T-helper 2 cell treated with Interferon-gamma antibody and Interleukin-4, amounts not matched to agents 5 μg/mL and 100 μg/mL, for 36 hours (primary cell): Measurements from ENCODE around the gene EMD.
A peak's percentile ranks its signal among the peaks of the same experiment; 100 is the strongest.

ENCODE experiments used
- DNase-seq: peaks from one replicate; pipeline ENCODE4 v3.0.0; 2021; ENCODE audit warnings: low spot score
- H3K27ac Mint-ChIP-seq: one replicate; pipeline ENCODE4 v1.8.0; 2021; ENCODE audit warnings: mild to moderate bottlenecking, mixed read lengths
- H3K27me3 Mint-ChIP-seq: one replicate; pipeline ENCODE4 v1.8.0; 2021; ENCODE audit warnings: low read depth, mixed read lengths
- H3K36me3 Mint-ChIP-seq: one replicate; pipeline ENCODE4 v1.8.0; 2021; ENCODE audit warnings: low read depth, mixed read lengths
- H3K4me1 Mint-ChIP-seq: one replicate; pipeline ENCODE4 v1.8.0; 2021; ENCODE audit warnings: low read depth, mixed read lengths
- H3K4me3 Mint-ChIP-seq: one replicate; pipeline ENCODE4 v1.8.0; 2022; ENCODE audit warnings: mild to moderate bottlenecking, moderate library complexity, mixed read lengths
- H3K9me3 Mint-ChIP-seq: one replicate; pipeline ENCODE4 v1.8.0; 2021; ENCODE audit warnings: mixed read lengths

Gene EMD

DNA sequence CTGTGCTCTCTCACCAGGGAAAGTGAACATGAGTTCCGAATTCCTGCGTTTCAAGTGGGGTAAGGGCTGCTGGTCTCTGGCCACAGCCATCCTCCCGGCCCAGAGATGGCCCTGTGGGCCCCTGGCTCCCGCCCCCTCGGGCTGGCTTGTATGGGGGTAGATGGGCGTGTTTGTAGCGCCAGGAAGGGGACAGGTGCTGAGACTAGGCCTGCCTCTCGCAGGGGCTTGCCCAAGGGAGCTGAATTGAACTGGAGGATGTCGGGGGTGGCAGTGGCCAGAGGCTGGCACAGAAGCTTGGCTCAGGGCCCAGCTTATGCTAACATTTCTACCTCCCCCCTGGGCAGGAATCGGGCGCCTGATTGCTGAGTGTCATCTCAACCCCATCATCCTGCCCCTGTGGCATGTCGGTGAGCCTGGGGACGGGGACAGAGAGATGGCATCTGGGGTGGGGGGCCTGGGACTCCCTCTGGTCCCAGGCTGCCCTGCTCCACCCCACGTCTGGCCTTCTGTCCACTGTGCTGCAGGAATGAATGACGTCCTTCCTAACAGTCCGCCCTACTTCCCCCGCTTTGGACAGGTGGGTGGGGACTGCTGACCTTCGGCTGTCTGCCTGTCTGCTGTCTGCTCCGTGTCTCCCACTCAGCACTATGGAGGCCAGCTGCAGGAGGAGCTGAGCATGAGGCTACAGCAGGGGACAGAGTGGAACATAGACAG is 40.8 kb downstream of the EMD start:
- Mint-ChIP-seq H3K4me1 (no peaks in the 10 kb centered on the region), H3K36me3 (peaks cover 8% of the 10 kb centered on the region), H3K27me3 (no peaks in the 10 kb centered on the region), H3K9me3 (no peaks in the 10 kb centered on the region), H3K27ac (no peak overlapping the region), H3K4me3 (no peak overlapping the region)
- no peak for DNase-seq

DNA sequence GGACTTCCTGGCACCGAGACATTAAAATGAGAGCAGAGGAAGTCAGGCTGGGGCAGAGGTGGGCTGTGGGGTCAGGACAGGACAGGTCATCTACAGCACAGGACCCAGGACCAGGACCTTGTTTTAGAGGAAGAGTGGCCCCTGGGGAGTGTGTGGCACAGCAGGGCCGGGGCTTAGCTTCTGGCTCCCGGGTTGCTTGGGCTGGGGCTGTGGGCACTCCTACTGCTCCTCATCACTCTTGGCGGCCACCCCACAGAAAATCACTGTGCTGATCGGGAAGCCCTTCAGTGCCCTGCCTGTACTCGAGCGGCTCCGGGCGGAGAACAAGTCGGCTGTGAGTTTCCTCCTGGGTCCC is 41.3 kb downstream of the EMD start:
- H3K27me3 Mint-ChIP-seq = no peaks in the 10 kb centered on the region
- no peaks in the 10 kb centered on the region for H3K4me1 Mint-ChIP-seq
- no peak for DNase-seq
- peaks cover 5% of the 10 kb centered on the region for H3K36me3 Mint-ChIP-seq
- no peak overlapping the region for H3K4me3 Mint-ChIP-seq
- no peak overlapping the region for H3K27ac Mint-ChIP-seq
- no peaks in the 10 kb centered on the region for H3K9me3 Mint-ChIP-seq

DNA sequence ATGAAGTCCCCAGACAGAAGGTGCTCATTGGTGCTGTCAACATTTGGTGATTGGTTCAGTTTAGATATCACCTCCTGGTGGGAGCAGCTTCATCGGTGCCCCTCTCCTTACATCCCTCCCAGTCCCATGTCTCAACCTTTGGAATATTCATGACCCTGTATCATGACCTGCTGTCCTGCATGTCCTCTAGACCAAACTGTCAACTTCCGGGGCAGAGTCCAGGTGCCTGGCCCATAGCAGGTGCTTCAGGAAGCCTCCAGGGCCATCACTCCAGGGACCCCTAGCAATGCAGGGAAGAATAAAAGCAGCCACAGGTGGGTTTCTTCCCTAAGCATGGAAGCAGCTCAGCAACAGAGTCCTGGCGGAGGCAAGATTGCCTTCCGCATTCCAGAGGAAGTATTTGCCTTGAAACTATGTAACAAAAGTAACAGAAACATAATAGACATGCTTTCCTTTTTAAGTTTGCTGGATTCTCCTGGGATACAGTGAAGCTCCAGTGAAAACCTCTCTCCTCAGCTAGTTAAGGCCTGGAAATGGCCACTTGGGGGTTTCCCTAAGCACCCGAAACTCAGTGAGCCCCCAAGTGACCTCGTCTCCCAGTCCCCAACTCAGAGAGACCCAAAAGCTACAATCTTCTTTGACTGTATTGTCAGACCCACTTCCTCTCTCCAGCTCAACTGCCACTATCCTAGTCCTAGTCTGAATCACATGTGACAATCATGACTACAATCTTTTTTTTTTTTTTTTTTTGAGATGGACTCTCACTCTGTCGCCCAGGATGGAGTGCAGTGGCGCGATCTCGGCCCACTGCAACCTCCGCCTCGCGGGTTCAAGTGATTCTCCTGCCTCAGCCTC is 48.0 kb downstream of the EMD start:
- H3K36me3 Mint-ChIP-seq = peaks cover 4% of the 10 kb centered on the region
- H3K4me1 Mint-ChIP-seq = peaks cover 20% of the 10 kb centered on the region
- no peaks in the 10 kb centered on the region for H3K27me3 Mint-ChIP-seq
- no peak overlapping the region for H3K4me3 Mint-ChIP-seq
- H3K9me3 Mint-ChIP-seq = no peaks in the 10 kb centered on the region
- H3K27ac Mint-ChIP-seq = no peak overlapping the region
- no peak for DNase-seq

DNA sequence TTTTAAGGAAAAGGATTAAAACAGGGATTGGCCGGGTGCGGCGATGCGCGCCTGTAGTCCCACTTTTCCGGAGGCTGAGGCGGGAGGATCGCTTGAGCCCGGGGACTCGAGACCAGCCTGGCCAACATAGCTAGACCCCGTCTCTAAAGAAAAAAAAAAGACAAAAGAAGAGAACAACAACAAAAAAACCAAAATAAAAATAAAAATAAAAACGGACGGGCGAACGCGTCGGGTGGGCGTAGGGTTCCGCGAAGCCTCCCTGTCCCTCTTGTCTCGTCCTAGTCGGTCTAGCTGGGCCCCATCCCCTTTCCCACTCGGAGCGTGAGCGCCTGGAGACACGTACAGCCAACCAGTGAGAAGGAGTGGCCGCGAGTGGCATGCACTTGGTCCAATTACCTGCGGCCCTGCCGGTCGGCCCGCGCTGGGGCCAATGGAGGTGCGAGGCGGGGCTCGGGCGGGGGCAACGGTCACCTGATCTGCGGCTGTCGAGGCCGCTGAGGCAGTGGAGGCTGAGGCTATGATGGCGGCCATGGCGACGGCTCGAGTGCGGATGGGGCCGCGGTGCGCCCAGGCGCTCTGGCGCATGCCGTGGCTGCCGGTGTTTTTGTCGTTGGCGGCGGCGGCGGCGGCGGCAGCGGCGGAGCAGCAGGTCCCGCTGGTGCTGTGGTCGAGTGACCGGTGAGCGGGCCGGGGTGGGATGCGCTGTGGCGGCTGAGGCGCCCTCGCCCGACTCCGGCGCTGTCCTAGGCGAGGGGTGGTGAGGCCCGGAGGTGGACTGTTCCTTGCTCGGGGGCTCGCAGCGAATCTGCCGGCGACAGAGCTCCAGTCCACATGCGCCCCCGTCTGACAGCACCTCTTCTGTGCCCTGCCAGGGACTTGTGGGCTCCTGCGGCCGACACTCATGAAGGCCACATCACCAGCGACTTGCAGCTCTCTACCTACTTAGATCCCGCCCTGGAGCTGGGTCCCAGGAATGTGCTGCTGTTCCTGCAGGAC is 49.4 kb downstream of the EMD start, which contains the start of gene ATP6AP1:
Gene ATP6AP1 (plus strand): TSS at position 502 of the 996 bp plus-strand sequence. CDS start 16 bp downstream, at position 518.
- Mint-ChIP-seq H3K9me3 (no peaks in the 10 kb centered on the region), H3K27me3 (no peaks in the 10 kb centered on the region), H3K4me1 (peaks cover 20% of the 10 kb centered on the region), H3K36me3 (peaks cover 4% of the 10 kb centered on the region), H3K27ac (peak within 1 kb of the TSS; percentile 79), H3K4me3 (peak within 1 kb of the TSS; percentile 82)
- peak; percentile 89 for DNase-seq

DNA sequence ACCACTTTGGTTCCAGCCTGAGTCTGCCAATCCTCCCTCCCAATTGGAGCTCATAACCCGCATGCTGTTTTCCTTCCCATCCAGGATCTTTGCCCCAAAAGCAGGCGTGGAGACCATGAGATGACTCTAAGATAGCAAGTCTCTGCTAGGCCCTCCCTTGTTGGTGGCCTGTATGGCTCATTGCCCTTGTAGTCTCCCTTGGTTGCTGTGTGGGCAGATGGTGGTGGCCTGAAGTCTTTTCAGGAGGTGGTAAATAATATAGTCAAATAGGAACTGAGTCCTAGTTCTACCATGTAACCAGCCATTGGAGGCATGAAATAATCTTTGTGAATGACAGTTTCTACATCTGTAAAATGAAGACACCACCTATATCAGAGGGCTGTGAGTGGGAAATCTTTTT is 50.6 kb downstream of the EMD start:
- no peaks in the 10 kb centered on the region for H3K27me3 Mint-ChIP-seq
- peak; percentile 11 for DNase-seq
- H3K4me3 Mint-ChIP-seq = peak overlapping the region; percentile 82
- peaks cover 4% of the 10 kb centered on the region for H3K36me3 Mint-ChIP-seq
- peak overlapping the region; percentile 63 for H3K27ac Mint-ChIP-seq
- H3K9me3 Mint-ChIP-seq = no peaks in the 10 kb centered on the region
- H3K4me1 Mint-ChIP-seq = peaks cover 20% of the 10 kb centered on the region

DNA sequence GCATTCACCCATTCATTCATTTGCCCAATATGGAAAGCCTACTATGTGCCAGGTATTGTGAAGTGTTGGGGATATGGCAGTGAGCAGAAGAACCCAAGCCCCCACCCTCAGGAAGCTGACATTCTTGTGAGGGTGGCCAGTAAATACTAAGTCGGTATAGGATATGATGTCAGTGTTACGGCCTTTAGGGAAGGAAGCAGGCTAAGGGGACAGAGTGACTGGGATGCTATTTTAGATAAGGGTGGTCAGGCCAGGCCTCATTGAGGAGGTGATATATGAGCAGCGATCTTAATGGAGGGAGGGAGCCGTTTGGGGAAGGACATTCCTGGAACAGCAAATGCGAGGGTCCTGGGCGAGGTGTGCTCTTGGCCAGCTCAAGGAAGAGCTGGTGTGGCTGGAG is 51.4 kb downstream of the EMD start:
- Mint-ChIP-seq H3K27ac (peak overlapping the region; percentile 64), H3K4me1 (peaks cover 20% of the 10 kb centered on the region), H3K36me3 (peaks cover 4% of the 10 kb centered on the region)

DNA sequence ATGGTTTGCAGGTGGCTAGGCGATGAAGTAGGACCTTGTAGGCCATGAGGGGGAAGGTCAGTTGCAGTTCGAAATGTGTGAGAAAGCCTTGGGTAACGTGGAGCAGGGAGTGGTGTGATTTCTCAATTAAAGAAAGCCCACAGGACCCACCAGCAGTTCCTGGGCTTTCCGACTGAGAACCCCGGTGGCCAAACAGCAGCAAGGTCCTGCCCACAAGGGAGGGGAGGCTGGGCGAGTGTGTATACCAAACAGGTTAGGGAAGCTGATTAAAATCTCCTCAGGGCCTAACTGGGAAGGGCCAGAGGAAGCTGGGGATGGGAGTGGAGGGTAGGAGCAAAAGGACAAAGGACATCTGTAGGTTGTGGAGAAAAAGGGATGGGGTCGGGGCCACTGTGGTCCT is 51.8 kb downstream of the EMD start:
- no peaks in the 10 kb centered on the region for H3K9me3 Mint-ChIP-seq
- peaks cover 22% of the 10 kb centered on the region for H3K4me1 Mint-ChIP-seq
- H3K27ac Mint-ChIP-seq = peak overlapping the region; percentile 64
- peaks cover 7% of the 10 kb centered on the region for H3K36me3 Mint-ChIP-seq
- no peaks in the 10 kb centered on the region for H3K27me3 Mint-ChIP-seq
- no peak for DNase-seq
- no peak overlapping the region for H3K4me3 Mint-ChIP-seq

More for the DNA sequence above, 51.4 kb downstream of the EMD start:
- Mint-ChIP-seq H3K27me3 (no peaks in the 10 kb centered on the region), H3K4me3 (peak overlapping the region; percentile 7), H3K9me3 (no peaks in the 10 kb centered on the region)
- no peak for DNase-seq
